A549 treated with dexamethasone at 1 μM for 4 hours (cell line): ENCODE results near the gene MAP1B. TPM values are rescaled to one million over a fixed set of nuclear protein-coding genes. Genes with fewer than 3 reads are reported as not detected.

ENCODE experiments used
- total RNA-seq: library from RNA; stranded (reverse); fragments of 200-300 nt; extraction: Qiagen RNA extraction; gene quantifications from 5 replicates; pipeline ENCODE4 v1.2.3, GENCODE V29; 2022

MAP1B gene
- 38.7 to 66.7 TPM (median 54.5 TPM) in 5 replicates for total RNA-seq

DNA sequence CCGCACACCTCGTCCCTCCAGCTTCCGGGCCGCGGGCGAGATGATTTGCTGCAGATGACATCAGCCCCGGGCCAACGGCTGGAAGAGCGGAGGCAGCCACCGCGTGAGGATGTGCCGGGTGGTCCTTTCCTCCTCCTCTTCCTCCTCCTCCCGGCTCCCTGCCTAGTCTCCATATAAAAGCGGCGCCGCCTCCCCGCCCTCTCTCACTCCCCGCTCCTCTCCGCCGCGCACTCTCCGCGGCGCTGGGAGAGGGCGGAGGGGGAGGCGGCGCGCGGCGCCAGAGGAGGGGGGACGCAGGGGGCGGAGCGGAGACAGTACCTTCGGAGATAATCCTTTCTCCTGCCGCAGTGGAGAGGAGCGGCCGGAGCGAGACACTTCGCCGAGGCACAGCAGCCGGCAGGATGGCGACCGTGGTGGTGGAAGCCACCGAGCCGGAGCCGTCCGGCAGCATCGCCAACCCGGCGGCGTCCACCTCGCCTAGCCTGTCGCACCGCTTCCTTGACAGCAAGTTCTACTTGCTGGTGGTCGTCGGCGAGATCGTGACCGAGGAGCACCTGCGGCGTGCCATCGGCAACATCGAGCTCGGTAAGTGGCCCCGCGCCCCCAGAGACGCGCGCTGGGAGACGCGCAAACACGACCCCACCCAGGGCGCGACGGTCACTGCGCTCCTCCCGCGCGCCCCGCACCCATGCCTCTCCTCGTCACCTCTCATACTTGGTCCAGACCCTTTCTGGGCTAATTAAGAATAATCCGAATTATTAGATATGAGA is at the start of gene MAP1B:
TSS of gene MAP1B (plus strand) at position 345 of the 770 bp plus-strand sequence. CDS start at position 402, 57 bp downstream.

Other genes starting within 250 kb of the MAP1B start
- 50.2 to 62.9 TPM (median 59.2 TPM) in 5 replicates for gene MRPS27, start 212.8 kb downstream of the MAP1B start, total RNA-seq
- 8.2 to 12.1 TPM (median 10.2 TPM) in 5 replicates for gene PTCD2, start 212.9 kb downstream of the MAP1B start, total RNA-seq